Activated T-cell treated with anti-CD3 and anti-CD28 coated beads, Interleukin-2, amount 50 U/mL, for 24 hours (primary cell): Measurements from ENCODE around the gene CGNL1.

ENCODE experiments used
- DNase-seq: peaks from one replicate; pipeline ENCODE4 v3.0.0-alpha.2; 2020
- H3K27ac Mint-ChIP-seq: 2 replicates; pipeline ENCODE4 v1.8.0; 2020; ENCODE audit warnings: mild to moderate bottlenecking, mixed read lengths
- H3K27me3 Mint-ChIP-seq: 2 replicates; pipeline ENCODE4 v1.8.0; 2020; ENCODE audit warnings: mixed read lengths
- H3K36me3 Mint-ChIP-seq: 2 replicates; pipeline ENCODE4 v1.8.0; 2020; ENCODE audit warnings: low read depth, mixed read lengths
- H3K4me1 Mint-ChIP-seq: 2 replicates; pipeline ENCODE4 v1.8.0; 2020; ENCODE audit warnings: low read depth, mixed read lengths
- H3K4me3 Mint-ChIP-seq: 2 replicates; pipeline ENCODE4 v1.8.0; 2020; ENCODE audit warnings: mild to moderate bottlenecking, moderate library complexity, mixed read lengths
- H3K9me3 Mint-ChIP-seq: 2 replicates; pipeline ENCODE4 v1.8.0; 2020; ENCODE audit warnings: mixed read lengths

Gene CGNL1

DNA sequence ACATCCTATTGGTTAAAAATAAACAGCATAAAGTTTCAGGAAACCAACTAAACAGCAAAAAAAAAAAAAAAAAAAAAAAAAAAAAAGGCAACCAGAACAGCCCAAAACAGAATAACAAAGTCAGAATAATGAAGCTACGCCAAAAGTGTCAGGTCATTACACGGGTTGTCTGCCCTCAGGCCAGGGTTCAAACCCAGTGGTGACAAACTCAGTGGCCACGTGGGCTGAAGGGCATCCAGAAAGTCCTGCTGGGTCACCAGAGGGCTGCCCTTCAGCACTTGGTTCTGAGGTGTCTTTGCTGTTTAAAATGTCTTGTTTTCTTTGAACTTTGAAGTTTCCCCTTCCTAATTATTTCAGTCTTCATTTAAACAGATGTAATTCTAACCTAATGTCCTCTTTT lies 61.3 kb downstream of the CGNL1 start:
- Mint-ChIP-seq H3K27me3 (peaks cover 12% of the 10 kb centered on the region), H3K4me3 (no peak overlapping the region), H3K36me3 (no peaks in the 10 kb centered on the region), H3K4me1 (no peaks in the 10 kb centered on the region), H3K27ac (no peak overlapping the region), H3K9me3 (no peaks in the 10 kb centered on the region)
- no peak for DNase-seq

DNA sequence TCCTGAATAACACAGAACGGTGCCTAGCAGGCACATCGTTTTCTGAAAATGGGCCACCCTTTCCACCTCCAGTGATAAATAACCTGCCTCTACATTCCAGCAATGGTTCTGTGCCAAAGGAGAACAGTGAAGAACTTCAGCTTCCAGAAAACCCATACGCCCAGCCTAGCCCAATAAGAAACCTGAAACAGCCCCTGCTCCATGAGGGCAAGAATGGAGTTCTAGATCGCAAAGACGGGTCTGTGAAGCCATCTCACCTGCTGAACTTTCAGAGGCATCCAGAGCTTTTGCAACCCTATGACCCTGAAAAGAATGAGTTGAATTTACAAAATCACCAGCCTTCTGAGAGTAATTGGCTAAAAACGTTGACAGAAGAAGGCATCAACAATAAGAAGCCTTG lies 61.9 kb downstream of the CGNL1 start:
- Mint-ChIP-seq H3K4me1 (no peaks in the 10 kb centered on the region), H3K4me3 (no peak overlapping the region), H3K27ac (no peak overlapping the region), H3K9me3 (no peaks in the 10 kb centered on the region), H3K27me3 (peaks cover 13% of the 10 kb centered on the region), H3K36me3 (no peaks in the 10 kb centered on the region)
- no peak for DNase-seq

DNA sequence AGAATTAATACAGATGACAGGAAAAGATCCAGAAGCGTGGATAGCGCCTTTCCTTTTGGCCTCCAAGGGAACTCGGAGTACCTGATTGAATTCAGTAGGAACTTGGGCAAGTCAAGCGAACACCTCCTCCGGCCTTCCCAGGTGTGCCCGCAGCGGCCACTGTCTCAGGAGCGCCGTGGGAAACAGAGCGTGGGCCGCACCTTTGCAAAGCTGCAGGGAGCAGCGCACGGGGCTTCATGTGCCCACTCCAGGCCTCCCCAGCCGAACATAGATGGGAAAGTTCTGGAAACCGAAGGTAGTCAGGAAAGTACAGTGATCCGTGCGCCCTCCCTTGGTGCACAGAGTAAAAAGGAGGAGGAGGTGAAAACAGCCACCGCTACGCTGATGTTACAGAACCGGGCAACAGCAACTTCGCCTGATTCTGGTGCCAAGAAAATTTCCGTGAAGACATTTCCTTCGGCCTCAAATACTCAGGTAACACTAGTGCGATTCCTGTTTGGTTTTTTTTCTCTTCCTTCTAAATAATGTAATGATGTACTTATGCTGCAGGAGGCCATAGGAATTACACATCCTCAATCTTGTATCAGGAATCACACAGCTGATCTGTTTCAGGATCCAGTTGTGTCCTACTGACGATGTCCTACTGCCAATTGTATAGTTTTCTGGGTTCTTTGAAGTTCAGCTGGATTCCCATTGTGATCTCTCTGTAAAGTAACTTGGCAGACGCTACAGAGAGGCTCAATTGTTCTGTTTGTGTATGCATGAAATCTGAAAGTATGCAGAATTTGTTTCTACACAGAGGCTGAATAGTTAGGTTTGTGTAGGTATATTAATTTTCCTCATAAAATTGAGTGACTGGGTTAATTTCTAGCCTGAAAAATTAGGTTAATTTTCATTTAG lies 63.1 kb downstream of the CGNL1 start:
- H3K27ac Mint-ChIP-seq = no peak overlapping the region
- H3K4me1 Mint-ChIP-seq = no peaks in the 10 kb centered on the region
- H3K4me3 Mint-ChIP-seq = no peak overlapping the region
- DNase-seq = no peak
- peaks cover 13% of the 10 kb centered on the region for H3K27me3 Mint-ChIP-seq
- H3K36me3 Mint-ChIP-seq = no peaks in the 10 kb centered on the region
- H3K9me3 Mint-ChIP-seq = no peaks in the 10 kb centered on the region

DNA sequence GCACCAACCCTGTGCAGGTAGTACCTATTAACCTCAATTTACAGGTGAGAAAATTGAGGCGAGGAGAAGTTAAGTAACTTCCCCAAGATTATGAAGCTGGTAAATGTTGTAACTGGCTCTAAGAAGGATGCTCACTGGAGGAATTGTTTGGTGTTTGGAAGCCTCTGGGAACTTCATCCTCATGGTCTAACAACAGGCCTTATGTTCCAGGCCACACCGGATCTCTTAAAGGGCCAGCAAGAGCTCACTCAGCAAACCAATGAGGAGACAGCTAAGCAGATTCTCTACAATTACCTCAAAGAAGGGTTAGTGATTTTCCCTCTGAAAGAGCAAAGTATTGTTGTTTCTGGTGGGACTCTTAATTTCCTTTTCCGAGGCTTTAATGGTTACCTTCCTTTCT lies 63.9 kb downstream of the CGNL1 start:
- no peaks in the 10 kb centered on the region for H3K36me3 Mint-ChIP-seq
- H3K27ac Mint-ChIP-seq = no peak overlapping the region
- no peaks in the 10 kb centered on the region for H3K9me3 Mint-ChIP-seq
- no peak for DNase-seq
- no peak overlapping the region for H3K4me3 Mint-ChIP-seq
- H3K4me1 Mint-ChIP-seq = no peaks in the 10 kb centered on the region
- H3K27me3 Mint-ChIP-seq = peaks cover 10% of the 10 kb centered on the region

DNA sequence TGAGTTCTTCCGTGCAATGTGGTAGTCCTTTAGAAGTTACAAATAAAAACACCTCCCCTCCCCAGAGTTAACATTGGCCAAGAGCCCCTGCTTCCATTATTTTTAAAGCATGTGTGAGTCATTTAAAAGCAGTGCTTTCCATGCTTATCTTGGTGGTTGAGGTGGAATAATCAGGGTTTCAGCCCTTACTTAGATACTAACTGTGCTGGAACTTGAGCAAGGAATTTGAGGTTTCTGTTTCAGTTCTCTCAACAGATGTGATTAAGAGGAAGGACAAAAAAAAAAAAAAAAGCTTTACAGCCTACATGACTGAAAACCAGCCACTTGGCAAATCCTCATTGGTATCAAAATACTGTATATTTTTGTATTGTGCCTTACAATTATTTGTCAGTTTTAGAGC lies 64.5 kb downstream of the CGNL1 start:
- Mint-ChIP-seq H3K4me1 (no peaks in the 10 kb centered on the region), H3K36me3 (no peaks in the 10 kb centered on the region), H3K9me3 (no peaks in the 10 kb centered on the region), H3K27me3 (peaks cover 14% of the 10 kb centered on the region), H3K4me3 (no peak overlapping the region), H3K27ac (no peak overlapping the region)
- no peak for DNase-seq

DNA sequence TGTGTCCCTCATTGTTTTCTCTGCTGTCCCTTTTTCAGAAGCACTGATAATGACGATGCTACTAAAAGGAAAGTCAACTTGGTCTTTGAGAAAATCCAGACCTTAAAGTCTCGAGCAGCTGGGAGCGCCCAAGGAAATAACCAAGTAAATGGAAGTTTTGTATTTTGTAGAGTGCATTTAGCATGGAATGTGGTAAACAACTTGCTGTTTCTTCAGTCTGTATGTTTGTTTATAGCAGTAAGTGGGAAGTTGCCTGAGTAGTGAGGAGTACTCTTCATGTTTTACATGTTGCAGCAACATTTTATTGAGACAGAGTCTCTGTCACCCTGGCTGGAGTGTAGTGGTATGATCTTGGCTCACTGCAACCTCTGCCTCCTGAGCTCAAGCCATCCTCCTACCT lies 66.0 kb downstream of the CGNL1 start:
- Mint-ChIP-seq H3K4me1 (no peaks in the 10 kb centered on the region), H3K9me3 (no peaks in the 10 kb centered on the region), H3K36me3 (no peaks in the 10 kb centered on the region), H3K27me3 (peaks cover 20% of the 10 kb centered on the region), H3K4me3 (no peak overlapping the region), H3K27ac (no peak overlapping the region)
- DNase-seq = no peak

DNA sequence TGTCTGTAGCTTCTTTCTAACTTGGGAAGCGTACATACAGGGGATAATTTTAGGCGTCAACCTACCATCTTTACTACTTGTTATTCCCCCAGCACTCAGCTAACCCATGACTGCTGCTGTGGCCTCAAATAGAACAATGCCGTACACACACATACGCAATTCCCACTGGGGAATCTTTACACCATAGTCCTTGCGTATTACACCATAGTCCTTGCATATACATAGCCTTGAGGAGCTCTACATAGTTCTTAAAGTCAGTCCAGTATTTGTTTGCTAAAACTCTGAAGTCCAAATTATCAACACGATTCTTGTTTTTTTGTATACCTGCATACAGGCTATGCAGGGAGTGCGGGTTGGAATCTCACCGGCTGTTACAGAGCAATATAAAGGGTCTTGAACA lies 67.2 kb downstream of the CGNL1 start:
- Mint-ChIP-seq H3K36me3 (no peaks in the 10 kb centered on the region), H3K9me3 (no peaks in the 10 kb centered on the region), H3K4me1 (no peaks in the 10 kb centered on the region), H3K27ac (no peak overlapping the region), H3K27me3 (peaks cover 20% of the 10 kb centered on the region), H3K4me3 (no peak overlapping the region)
- no peak for DNase-seq

DNA sequence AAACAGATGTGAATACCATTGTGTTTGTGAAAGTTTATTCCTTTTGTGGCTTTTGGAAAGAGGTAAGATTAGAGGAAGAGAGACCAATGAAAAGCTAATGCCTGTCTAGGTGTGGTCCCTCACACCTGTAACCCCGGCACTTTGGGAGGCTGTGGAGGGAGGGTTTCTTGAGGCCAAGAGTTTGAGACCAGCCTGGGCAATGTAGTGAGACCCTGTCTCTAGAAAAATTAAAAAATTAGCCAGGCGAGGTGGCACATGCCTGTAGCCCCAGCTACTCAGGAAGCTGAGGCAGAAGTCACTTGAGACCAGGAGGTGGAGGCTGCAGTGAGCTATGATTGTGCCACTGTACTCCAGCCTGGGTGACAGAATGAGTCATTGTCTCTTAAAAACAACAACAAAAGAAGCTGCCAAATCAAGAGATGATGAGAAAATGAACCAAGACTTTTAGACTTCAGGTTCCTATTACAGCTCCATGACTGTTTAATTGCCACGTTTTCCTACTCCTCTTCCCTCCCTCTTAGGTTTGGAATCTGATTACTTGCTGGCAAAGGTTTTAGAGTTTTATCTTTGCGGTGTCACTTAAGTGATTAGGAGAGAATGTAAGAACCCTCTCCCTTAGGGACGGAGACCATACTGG lies 68.7 kb downstream of the CGNL1 start:
- Mint-ChIP-seq H3K27me3 (peaks cover 30% of the 10 kb centered on the region), H3K27ac (no peak overlapping the region), H3K4me3 (no peak overlapping the region), H3K4me1 (no peaks in the 10 kb centered on the region), H3K36me3 (no peaks in the 10 kb centered on the region), H3K9me3 (no peaks in the 10 kb centered on the region)
- no peak for DNase-seq

DNA sequence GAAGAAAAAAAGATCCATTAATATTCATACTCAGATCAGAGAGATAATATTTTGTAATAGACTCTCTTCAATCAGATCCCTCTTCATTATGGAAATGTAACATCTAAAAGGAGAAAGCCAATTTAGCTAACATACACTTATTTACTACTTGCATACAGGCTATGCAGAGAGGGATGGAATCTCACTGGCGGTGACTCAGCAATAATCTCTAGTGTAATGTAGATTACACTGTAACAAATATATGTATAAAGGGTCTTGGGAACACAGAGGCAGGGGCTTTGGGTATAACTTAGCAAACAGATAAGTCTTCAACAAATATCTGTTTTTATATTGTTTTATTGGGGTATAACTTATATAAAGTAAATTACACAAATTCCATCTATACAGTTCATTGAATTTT lies 69.6 kb downstream of the CGNL1 start:
- no peak overlapping the region for H3K27ac Mint-ChIP-seq
- no peak for DNase-seq
- H3K36me3 Mint-ChIP-seq = no peaks in the 10 kb centered on the region
- no peak overlapping the region for H3K4me3 Mint-ChIP-seq
- peaks cover 33% of the 10 kb centered on the region for H3K27me3 Mint-ChIP-seq
- no peaks in the 10 kb centered on the region for H3K4me1 Mint-ChIP-seq
- H3K9me3 Mint-ChIP-seq = no peaks in the 10 kb centered on the region

DNA sequence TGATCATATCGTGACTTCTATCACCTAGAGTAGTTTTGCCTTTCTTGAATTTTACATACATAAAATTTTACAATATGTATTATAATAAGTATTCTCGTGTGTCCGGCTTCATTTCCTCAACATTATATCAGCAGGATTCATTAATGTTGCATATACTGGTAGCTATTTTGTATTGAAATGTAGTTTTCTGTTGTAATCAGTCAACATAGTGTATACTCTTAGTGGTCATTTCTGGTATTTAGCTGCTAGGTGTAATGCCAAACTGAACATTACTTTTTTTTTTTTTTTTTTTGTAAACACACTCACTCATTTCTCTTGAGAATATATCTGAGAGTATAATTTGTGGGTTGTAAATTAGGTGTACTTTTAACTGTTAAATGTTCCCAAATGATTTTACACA lies 70.1 kb downstream of the CGNL1 start:
- Mint-ChIP-seq H3K27ac (no peak overlapping the region), H3K9me3 (no peaks in the 10 kb centered on the region), H3K27me3 (peaks cover 35% of the 10 kb centered on the region), H3K4me3 (no peak overlapping the region), H3K4me1 (no peaks in the 10 kb centered on the region), H3K36me3 (no peaks in the 10 kb centered on the region)
- no peak for DNase-seq

DNA sequence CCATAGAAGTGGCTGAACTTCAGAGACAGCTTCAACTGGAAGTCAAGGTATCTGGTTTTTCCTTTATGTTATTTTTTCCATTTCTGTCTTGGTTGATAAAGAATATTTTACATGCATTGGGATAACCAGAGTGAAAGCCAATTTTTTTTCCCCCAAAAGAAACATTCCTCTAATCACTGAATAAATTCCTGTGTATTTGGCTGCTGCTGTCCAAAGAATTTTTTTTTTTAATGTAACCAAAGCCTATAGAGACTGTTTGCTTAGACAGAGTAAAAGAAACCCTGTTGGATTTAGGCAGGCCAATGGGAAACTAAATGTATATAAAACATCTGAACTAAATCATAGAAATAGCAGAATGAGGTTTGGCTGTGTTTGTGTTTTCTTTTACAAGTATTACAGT lies 75.2 kb downstream of the CGNL1 start:
- Mint-ChIP-seq H3K27ac (no peak overlapping the region), H3K4me3 (no peak overlapping the region), H3K36me3 (no peaks in the 10 kb centered on the region), H3K9me3 (no peaks in the 10 kb centered on the region), H3K27me3 (peaks cover 39% of the 10 kb centered on the region), H3K4me1 (no peaks in the 10 kb centered on the region)
- DNase-seq = no peak

DNA sequence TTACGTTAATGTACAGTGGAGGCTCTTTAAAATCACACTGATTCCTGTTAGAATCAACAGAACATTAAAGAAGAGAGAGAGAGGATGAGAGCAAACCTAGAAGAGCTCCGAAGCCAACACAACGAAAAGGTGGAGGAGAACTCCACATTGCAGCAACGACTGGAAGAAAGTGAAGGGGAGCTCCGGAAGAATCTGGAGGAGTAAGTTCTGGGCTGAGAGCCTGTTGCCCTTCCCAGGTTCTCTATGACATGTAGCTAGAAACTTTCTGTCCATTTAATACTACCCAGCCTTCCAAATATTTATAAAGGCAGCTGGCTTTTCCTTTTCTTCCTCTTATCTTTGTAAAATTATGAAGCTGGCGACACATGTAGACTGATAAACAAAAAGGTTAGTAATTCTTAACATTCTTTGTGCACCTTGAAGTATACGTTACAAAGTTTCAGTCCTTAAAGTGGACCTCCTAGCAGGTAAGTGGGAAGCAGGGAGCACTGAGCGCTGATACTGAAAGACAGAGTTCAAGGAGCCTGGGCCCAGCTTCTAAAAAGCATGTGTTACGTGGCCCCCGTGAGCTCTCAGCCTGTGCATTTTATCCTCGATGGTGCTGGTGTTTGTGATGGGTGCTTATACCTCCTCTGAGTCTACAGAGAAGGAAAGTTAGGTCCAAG lies 75.9 kb downstream of the CGNL1 start:
- Mint-ChIP-seq H3K36me3 (no peaks in the 10 kb centered on the region), H3K27me3 (peaks cover 36% of the 10 kb centered on the region), H3K4me3 (no peak overlapping the region), H3K9me3 (no peaks in the 10 kb centered on the region), H3K27ac (no peak overlapping the region), H3K4me1 (no peaks in the 10 kb centered on the region)
- DNase-seq = no peak

DNA sequence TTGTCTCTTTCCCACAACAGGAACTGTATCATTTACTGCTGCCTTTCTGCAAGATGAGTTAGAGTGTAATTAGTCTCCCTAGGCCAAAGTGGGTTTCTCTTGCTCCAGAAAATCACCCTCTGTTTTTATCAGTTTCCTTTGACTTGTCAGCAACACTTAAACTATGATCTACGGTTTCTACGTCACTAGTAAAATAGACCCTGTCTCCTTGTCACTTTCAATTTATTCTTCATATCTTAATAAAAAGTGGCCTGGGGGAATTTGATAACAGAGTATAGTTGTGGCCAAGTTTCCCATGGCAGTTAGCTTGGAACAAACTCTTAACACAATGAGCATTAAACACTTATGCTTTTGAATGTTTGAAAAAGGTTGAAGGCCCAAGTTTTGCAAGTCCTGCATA lies 79.6 kb downstream of the CGNL1 start:
- Mint-ChIP-seq H3K4me1 (no peaks in the 10 kb centered on the region), H3K27ac (no peak overlapping the region), H3K4me3 (no peak overlapping the region), H3K9me3 (no peaks in the 10 kb centered on the region), H3K36me3 (no peaks in the 10 kb centered on the region), H3K27me3 (peaks cover 29% of the 10 kb centered on the region)
- DNase-seq = no peak

DNA sequence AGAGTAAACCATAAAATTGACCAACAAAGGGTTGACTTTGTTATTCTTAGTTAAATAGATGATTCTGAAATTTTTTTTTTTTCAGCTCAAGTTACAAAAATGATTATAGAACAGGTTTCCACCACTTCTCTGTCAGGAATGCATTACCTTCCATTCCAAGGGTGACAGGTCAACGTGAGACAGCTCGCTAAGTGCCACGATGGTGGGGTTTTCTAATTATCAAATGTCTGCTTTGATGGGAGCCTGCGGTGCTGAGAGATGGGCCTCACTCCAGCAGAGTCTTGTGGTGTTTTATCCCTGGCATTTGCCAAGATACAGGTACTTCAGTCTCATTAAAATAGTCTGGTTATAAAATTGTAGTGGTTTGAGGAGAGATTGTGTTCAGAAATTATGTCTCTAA lies 80.3 kb downstream of the CGNL1 start:
- Mint-ChIP-seq H3K4me1 (no peaks in the 10 kb centered on the region), H3K9me3 (no peaks in the 10 kb centered on the region), H3K27ac (no peak overlapping the region), H3K36me3 (no peaks in the 10 kb centered on the region), H3K4me3 (no peak overlapping the region), H3K27me3 (peaks cover 26% of the 10 kb centered on the region)
- no peak for DNase-seq

DNA sequence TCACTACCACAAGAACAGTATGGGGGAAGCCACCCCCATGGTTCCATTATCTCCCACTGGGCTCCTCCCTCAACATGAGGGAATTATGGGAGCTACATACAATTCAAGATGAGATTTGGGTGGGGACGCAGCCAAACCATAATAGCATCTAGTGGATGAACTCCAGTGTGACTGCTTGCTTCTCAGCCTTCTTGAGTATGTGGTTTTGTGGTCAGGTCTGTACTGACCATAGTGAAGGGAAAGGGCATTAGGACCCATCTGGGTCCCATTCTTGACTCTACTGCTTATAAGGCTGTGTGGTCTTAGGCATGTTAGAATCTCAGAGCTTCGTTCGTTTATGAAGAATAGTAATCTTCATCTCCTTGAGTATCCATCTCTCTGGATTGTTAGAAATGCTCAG lies 81.4 kb downstream of the CGNL1 start:
- no peak overlapping the region for H3K4me3 Mint-ChIP-seq
- peaks cover 19% of the 10 kb centered on the region for H3K27me3 Mint-ChIP-seq
- no peaks in the 10 kb centered on the region for H3K9me3 Mint-ChIP-seq
- H3K4me1 Mint-ChIP-seq = no peaks in the 10 kb centered on the region
- H3K27ac Mint-ChIP-seq = no peak overlapping the region
- no peak for DNase-seq
- H3K36me3 Mint-ChIP-seq = no peaks in the 10 kb centered on the region
